ENCODE data around the gene TIFAB. TPM values are rescaled to one million over a fixed set of nuclear protein-coding genes. Genes with fewer than 3 reads are reported as not detected.

Gene TIFAB
- total RNA-seq, 1 donor from 2014 or later = not detected

GRCh38 chr5:135444360-135444759, 7.8 kb downstream of the TIFAB start:
- no peak overlapping the region for H3K4me3 ChIP-seq (ENCODE audit: low read depth, low read length)
- no peak for DNase-seq (ENCODE audit: low read depth)
- TF ChIP-seq, protein P1, sequence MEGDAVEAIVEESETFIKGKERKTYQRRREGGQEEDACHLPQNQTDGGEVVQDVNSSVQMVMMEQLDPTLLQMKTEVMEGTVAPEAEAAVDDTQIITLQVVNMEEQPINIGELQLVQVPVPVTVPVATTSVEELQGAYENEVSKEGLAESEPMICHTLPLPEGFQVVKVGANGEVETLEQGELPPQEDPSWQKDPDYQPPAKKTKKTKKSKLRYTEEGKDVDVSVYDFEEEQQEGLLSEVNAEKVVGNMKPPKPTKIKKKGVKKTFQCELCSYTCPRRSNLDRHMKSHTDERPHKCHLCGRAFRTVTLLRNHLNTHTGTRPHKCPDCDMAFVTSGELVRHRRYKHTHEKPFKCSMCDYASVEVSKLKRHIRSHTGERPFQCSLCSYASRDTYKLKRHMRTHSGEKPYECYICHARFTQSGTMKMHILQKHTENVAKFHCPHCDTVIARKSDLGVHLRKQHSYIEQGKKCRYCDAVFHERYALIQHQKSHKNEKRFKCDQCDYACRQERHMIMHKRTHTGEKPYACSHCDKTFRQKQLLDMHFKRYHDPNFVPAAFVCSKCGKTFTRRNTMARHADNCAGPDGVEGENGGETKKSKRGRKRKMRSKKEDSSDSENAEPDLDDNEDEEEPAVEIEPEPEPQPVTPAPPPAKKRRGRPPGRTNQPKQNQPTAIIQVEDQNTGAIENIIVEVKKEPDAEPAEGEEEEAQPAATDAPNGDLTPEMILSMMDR (conservative IDR thresholded peaks at IDR 0.05; ENCODE audit: low read depth, low read length) = no peak

- DNase-seq (ENCODE audit: low read depth) = no peak
- TF ChIP-seq, protein P1 (conservative IDR thresholded peaks at IDR 0.05; ENCODE audit: low read depth, low read length) = no peak
- no peak overlapping the region for H3K4me3 ChIP-seq (ENCODE audit: low read depth, low read length)
Observed at GRCh38 chr5:135443161-135443960, 8.8 kb downstream of the TIFAB start.

DNA sequence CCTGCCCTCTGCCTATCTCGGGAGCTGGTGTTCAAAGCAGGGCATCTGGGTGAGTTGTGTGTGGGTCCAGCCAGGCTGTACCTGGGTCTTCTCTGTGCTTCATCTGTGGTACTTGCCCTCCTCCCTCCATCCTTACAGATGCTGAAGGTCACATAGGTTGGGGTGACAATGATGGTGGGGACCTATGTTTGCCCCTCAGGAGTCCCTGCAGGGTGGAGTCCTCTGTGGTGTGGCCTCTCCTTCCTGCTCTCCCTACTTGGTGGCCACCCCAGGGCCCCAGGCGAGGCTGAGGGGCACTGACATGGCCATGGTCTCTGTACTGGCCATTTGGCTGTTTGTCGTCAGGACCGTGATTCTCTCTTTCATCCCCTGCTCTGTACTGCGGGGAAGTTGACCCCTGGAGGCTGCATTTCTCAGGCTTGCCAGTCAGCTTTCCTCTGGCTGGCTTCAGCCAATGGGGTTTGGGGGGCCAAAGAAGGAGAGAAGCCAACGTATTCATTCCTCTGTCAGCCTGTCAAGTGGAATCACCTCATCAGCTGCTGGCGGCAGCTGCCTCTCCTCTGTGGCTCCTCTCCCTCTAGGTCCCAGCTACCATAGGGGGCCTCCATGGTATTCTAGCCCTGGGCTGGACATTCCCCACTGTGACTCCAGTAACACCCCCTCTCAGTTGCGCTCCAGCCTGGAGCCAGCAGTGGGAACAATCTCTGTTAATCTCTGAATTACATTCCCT, 9.6 kb downstream of the TIFAB start:
- H3K4me3 ChIP-seq (ENCODE audit: low read depth, low read length) = no peak overlapping the region
- TF ChIP-seq, protein P1 (conservative IDR thresholded peaks at IDR 0.05; ENCODE audit: low read depth, low read length) = no peak
- no peak for DNase-seq (ENCODE audit: low read depth)

DNA sequence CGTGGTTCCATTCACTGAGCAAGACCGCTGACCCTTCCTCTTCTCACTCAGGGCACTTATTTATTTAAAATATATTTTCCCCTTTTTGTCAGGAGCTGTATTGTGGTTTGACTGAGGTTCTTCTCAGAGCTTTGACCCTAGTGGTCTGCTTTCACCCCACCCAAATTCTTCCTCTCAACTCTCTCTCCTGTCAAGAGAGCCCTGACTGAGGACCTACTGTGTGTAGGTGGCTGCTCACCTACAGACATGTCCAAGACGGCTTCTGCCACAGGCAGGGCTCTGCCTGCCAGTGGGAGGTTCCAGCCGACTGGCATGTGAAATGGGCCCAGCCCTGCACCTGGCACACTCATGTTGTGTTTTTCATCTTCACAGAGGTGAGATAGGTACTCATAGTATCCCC, 10.2 kb downstream of the TIFAB start:
- no peak overlapping the region for H3K4me3 ChIP-seq (ENCODE audit: low read depth, low read length)
- TF ChIP-seq, protein P1 (conservative IDR thresholded peaks at IDR 0.05; ENCODE audit: low read depth, low read length) = no peak
- no peak for DNase-seq (ENCODE audit: low read depth)

- no peak overlapping the region for H3K4me3 ChIP-seq (ENCODE audit: low read depth, low read length)
- DNase-seq (ENCODE audit: low read depth) = no peak
- TF ChIP-seq, protein P1 (conservative IDR thresholded peaks at IDR 0.05; ENCODE audit: low read depth, low read length) = no peak
Observed at GRCh38 chr5:135441350-135441831, 10.8 kb downstream of the TIFAB start.

DNA sequence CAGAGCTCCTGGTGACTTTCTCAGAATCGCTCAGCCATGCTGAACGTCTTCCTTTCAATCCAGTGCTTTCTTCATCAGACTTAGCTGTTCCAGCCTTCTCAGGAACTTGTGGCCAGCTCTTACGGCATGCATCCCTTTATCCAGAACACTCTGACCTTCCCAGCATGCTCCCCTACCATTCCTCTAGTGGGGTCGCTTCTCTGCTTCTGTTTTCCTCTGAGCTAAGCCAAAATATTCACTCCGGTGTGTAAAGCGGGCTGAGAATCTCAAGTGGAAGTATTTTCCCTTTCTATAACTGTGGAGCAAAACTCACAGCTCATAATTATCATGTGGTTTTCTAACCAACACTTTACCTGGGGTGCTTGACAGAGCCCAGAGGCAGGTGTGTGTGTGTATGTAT, 11.2 kb downstream of the TIFAB start:
- DNase-seq (ENCODE audit: low read depth) = no peak
- TF ChIP-seq, protein P1 (conservative IDR thresholded peaks at IDR 0.05; ENCODE audit: low read depth, low read length) = no peak
- H3K4me3 ChIP-seq (ENCODE audit: low read depth, low read length) = no peak overlapping the region

All from epithelial cell of proximal tubule (primary cell).